H1 (cell line): Measurements from ENCODE around the gene KRTAP17-1. TPM values are rescaled to one million over a fixed set of nuclear protein-coding genes. Genes with fewer than 3 reads are reported as not detected.

Source experiments
- EZH2 ChIP-seq: fragments of 200-600 bp; sonication (generic); IDR thresholded peaks from 2 replicates; pipeline ENCODE4 v1.7.1; 2012; ENCODE audit warnings: low read depth, mild to moderate bottlenecking, moderate library complexity, low read length, inconsistent platforms; ENCODE audit not compliant: severe bottlenecking
- POLR2A ChIP-seq, 2 experiments: IDR thresholded peaks; 1 replicate in 1 of 2; 2 replicates in 1 of 2; pipeline ENCODE4 v1.6.1; 2011; ENCODE audit warnings: low read depth in 2 of 2, low read length in 2 of 2, mild to moderate bottlenecking in 2 of 2; ENCODE audit errors: control extremely low read depth in 1 of 2
- RBBP5 ChIP-seq: IDR thresholded peaks from 2 replicates; pipeline ENCODE4 v1.7.1; 2012; ENCODE audit warnings: low read depth, mild to moderate bottlenecking, inconsistent platforms, low read length, moderate library complexity, borderline replicate concordance
- TAF7 ChIP-seq: optimal IDR thresholded peaks from 2 replicates; pipeline ENCODE3; 2011; ENCODE audit warnings: low read depth, mild to moderate bottlenecking, inconsistent platforms, low read length, moderate library complexity, borderline replicate concordance
- polyA plus RNA-seq, 7 experiments: library from polyadenylated mRNA; depleted of rRNA in 3 of 7; stranded (reverse) in 5 of 7; unstranded in 2 of 7; fragments of >200 nt in 5 of 7; fragments of 200-250 nt in 2 of 7; gene quantifications; 1 replicate in 5 of 7; 2 replicates in 1 of 7; 4 replicates in 1 of 7; pipeline versions ENCODE4 v1.2.1 to v1.2.3, GENCODE V29; 2011 to 2013; ENCODE audit warnings: missing spikeins in 2 of 7, mixed read lengths in 2 of 7
- total RNA-seq: library from RNA; stranded (reverse); fragmentation: NEBNext Ultra II Directional; extraction: Animal tissue kit (Norgen Biotek cat#: 25700); gene quantifications from 2 replicates; pipeline ENCODE4 v1.2.1, GENCODE V29; 2021
- TF ChIP-seq, protein P1 (sequence below): IDR thresholded peaks from 2 replicates; pipeline ENCODE4 v1.6.1; 2012; ENCODE audit warnings: inconsistent platforms

Gene KRTAP17-1
- total and polyA plus RNA-seq, 2 of the 8 experiments (the other 6 are each of a cell fraction or from before 2014, with no cell fraction given) = not detected

DNA sequence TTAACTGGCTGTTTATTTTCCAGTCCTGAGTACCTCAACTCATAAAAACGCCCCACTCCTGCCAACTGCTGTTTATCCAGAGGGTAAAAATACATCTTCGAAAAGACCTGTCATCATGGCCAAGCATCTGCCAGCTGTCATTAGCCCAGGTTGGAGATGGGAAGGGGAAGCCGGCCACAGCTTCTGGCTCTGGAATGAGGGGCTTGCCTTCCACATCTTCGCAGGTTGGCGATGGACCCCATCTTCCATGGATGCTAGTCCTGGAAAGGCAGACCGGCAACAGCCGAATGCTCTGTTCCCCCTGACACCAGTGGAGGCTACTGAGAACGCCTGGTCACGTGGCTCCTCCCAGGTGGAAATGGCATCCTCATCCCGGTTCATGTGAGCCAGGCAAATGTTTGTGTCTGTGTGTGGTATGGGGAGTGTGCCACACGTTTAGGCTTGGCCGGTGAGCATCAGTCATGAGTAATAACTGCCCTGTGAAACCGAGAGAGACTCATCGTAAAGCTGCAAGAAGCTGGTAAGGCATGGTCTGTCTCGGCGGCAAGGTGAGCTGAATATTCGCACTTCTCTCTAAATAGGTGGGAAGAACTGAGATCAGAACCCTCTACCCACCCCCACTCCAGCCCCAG, 420 bp upstream of the KRTAP17-1 start (continued):
- TF ChIP-seq, protein P1, sequence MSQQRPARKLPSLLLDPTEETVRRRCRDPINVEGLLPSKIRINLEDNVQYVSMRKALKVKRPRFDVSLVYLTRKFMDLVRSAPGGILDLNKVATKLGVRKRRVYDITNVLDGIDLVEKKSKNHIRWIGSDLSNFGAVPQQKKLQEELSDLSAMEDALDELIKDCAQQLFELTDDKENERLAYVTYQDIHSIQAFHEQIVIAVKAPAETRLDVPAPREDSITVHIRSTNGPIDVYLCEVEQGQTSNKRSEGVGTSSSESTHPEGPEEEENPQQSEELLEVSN = no peak
- TF ChIP-seq EZH2 = no peak
- no peak for TF ChIP-seq TAF7
- no peak for TF ChIP-seq POLR2A (IDR thresholded peaks at IDR 0.05; ENCODE audit: control extremely low read depth in 1 of 2, low read depth in 2 of 2, low read length in 2 of 2)
- TF ChIP-seq RBBP5 = no peak
- TF ChIP-seq, all 59 proteins: peak for 0
